Stimulated activated CD8-positive, alpha-beta memory T cell treated with anti-CD3 and anti-CD28 coated beads, Interleukin-15, amount 100 ng/mL, for 4 hours (primary cell): Measurements from ENCODE around the gene CHMP4B.

ENCODE experiments used
- DNase-seq, 2 donors: peaks; one replicate each; pipeline ENCODE4 v3.0.0-alpha.2; 2020; ENCODE audit warnings: low read depth in 2 of 2

The CHMP4B gene

DNA sequence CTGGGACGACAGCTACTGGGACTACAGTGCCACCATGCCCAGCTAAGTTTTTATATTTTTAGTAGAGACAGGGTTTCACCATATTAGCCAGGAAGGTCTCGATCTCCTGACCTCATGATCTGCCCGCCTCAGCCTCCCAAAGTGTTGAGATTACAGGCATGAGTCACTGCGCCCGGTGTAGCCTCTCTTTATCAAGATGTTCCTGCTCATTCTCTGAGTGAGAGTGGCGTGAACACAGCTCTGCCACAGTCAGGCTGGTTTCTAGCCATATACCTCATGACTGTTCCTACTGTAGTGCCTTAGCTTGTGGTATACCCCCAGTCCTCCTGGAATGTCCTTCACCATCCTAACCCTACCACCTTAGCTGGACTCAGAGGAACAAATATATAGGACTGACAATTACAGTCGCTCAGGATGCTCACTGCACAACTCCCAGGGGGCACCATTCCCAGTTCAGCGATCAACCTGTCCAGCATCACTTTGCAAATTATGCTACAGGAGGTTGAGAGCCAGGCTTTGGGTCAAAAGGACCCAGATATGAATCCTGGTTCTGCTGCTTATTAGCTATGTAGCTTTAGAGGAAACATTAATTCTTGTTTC, 86.3 kb downstream of the CHMP4B start:
- no peak for DNase-seq

DNA sequence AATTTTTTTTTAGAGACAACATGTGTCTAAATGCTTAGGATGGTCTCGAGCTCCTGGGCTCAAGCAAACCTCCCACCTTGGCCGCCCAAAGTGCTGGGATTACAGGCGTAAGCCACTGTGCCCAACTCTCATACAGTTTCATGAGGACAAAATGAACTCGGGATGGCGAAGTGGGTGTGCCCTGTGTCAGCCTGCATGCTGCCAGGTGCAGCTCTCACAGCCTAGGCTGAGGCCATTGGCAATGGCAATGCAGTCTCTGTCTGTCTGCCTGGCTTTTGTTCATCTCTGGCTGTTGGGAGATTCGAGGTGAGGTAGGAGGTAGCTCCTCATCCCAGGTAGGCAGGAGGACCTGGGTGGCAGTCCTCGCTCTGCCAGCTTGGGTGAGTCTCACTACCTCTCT, 88.0 kb downstream of the CHMP4B start:
- no peak for DNase-seq

DNA sequence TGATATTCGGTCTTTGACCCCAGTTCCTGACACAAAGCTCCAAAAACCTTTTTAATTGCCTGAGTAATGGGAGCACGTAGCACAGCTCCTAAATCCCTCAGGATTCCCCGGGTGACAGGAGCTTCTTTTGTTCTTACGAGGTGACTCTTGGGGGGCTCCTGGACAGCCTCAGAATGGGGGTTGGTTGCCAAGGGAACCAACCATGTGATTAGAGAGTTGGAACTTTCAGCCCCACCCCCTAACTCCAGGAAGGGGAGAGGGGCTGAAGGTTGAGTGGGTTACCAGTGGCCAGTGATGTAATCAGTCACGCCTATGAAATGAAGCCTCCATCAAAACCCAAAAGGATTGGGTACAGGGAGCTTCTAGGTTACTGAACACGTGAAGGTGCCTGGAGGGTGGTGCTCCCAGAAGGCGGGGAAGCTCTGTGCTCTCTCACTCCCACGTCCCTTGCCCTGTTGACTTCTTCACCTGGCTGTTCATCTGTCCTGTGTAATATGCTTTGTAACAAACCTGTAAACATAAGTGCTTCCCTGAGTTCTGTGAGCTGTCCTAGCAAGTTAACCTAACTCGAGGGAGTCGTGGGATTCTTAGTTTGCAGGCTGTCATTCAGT, 89.5 kb downstream of the CHMP4B start:
- no peak for DNase-seq

DNA sequence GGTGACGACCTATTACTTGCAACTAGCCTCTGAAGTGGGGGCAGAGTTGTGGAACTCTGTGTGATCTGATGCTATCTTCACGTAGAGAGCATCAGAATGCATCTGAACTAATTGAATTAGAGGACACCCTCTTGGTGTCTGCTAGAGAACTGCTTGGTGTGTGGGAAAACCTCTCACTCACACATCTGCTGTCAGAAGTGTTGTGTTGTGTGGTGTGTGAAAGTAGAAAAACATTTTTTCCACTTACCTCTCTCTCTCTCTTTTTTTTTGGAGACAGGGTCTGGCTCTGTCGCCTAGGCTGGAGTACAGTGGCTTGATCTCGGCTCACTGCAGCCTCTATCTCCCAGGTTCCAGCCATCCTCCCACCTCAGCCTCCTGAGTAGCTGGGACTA, 90.0 kb downstream of the CHMP4B start:
- DNase-seq, result no peak

DNA sequence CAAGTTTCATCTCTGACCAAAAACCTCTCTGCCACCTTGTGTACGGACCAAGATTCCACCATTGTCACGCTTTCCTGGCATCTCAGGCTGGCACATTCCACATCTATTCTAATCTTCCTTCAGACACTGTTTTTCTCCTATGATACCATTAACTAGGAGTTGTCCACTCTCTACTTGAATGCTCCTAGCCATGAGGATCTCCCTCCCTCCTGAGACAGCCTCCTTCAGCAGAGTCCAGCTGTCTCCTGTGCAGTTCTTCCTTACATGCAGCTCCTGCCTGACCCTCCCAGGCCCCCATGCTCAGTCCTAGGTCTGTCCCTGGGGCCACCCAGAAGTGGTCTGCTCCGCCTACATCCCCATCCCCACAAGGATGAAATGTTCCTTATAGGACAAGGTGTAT, 90.9 kb downstream of the CHMP4B start:
- DNase-seq, result no peak
